Neutrophil (primary cell): ENCODE data around the gene PSMC5.

Source experiments
- H3K27ac ChIP-seq: fragments of 200-600 bp; sonication (generic); 2 replicates; pipeline ENCODE4 v1.5.1; 2016; ENCODE audit warnings: mild to moderate bottlenecking, moderate library complexity
- H3K27me3 ChIP-seq: fragments of 200-600 bp; sonication (generic); 2 replicates; pipeline ENCODE4 v1.6.0; 2016; ENCODE audit warnings: mild to moderate bottlenecking
- H3K36me3 ChIP-seq: fragments of 200-600 bp; sonication (generic); 2 replicates; pipeline ENCODE4 v1.5.1; 2017
- H3K4me1 ChIP-seq, 2 experiments: fragments of 200-600 bp in 1 of 2; sonication (generic) in 1 of 2; 1 replicate in 1 of 2; 2 replicates in 1 of 2; pipeline versions ENCODE4 v1.5.1 to v1.6.1; 2013 to 2016; ENCODE audit warnings: low read depth in 1 of 2, low read length in 1 of 2, mild to moderate bottlenecking in 1 of 2, moderate library complexity in 1 of 2; ENCODE audit not compliant: control insufficient read depth in 1 of 2, insufficient read depth in 1 of 2
- H3K4me3 ChIP-seq, 2 experiments: fragments of 200-600 bp in 1 of 2; sonication (generic) in 1 of 2; 1 replicate in 1 of 2; 2 replicates in 1 of 2; pipeline ENCODE4 v1.5.1; 2013 to 2016; ENCODE audit warnings: low read depth in 1 of 2, low read length in 1 of 2, mild to moderate bottlenecking in 1 of 2, moderate library complexity in 1 of 2
- H3K9me3 ChIP-seq: fragments of 200-600 bp; sonication (generic); 2 replicates; pipeline ENCODE4 v1.5.1; 2016
- TF ChIP-seq, protein P1 (sequence below): fragments of 200-600 bp; sonication (generic); IDR thresholded peaks from 2 replicates; pipeline ENCODE4 v1.5.1; 2016; ENCODE audit warnings: antibody characterized with exemption

Gene PSMC5

DNA sequence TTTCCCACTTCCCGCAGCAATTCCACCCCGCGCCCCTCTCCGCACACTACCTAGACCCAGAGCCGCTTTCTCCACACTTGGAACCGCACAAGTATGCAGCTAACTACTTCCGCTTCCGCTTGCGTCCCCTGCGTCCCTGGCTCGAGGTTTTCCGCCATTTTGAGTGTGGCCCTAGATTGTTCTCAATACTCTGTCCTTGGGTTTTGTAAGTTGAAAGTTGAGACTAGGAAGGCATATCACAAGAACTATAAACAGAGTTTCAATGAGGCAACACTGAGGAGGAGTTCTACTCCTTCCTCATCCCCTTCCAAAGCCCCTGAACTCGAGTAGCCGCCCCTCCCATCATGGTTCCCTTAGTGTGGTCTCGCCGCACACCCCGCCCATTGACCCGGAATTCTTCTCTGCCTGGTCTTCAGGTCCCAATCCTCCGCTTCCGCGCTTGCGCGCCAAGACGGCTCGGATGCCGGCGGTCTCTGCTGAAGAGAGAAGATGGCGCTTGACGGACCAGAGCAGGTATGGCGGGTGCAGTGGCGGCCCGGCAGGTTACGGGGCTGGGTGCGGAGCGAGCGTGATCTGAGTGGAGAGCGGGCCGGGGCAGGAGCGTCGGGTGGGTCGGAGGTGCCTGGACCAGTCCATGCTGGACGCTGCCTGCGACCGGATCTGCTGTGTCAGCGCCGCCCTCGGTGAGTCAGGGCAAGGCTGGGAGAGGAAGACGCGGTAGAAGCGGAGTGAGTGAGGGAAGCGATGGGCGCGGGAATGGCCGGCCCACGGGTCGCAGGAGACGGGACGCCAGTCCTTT, at the start of gene PSMC5, which contains the start of gene FTSJ3:
Gene PSMC5 (plus strand): TSS at position 430 of the 799 bp plus-strand sequence. CDS start 60 bp downstream, at position 490.
Gene FTSJ3 (minus strand): TSS at position 662 of the 799 bp plus-strand sequence. CDS start 761 bp downstream, outside the sequence.
- Histone ChIP-seq H3K36me3 (peaks cover 57% of the 10 kb centered on the region), H3K4me3 (peak within 1 kb of the TSS; percentile 96), H3K27me3 (no peaks in the 10 kb centered on the region), H3K9me3 (no peaks in the 10 kb centered on the region), H3K4me1 (peaks cover 25 to 36% of the 10 kb centered on the region in 2 experiments), H3K27ac (peak within 1 kb of the TSS; percentile 92)
- TF ChIP-seq, protein P1, sequence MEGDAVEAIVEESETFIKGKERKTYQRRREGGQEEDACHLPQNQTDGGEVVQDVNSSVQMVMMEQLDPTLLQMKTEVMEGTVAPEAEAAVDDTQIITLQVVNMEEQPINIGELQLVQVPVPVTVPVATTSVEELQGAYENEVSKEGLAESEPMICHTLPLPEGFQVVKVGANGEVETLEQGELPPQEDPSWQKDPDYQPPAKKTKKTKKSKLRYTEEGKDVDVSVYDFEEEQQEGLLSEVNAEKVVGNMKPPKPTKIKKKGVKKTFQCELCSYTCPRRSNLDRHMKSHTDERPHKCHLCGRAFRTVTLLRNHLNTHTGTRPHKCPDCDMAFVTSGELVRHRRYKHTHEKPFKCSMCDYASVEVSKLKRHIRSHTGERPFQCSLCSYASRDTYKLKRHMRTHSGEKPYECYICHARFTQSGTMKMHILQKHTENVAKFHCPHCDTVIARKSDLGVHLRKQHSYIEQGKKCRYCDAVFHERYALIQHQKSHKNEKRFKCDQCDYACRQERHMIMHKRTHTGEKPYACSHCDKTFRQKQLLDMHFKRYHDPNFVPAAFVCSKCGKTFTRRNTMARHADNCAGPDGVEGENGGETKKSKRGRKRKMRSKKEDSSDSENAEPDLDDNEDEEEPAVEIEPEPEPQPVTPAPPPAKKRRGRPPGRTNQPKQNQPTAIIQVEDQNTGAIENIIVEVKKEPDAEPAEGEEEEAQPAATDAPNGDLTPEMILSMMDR = peak; percentile 57

DNA sequence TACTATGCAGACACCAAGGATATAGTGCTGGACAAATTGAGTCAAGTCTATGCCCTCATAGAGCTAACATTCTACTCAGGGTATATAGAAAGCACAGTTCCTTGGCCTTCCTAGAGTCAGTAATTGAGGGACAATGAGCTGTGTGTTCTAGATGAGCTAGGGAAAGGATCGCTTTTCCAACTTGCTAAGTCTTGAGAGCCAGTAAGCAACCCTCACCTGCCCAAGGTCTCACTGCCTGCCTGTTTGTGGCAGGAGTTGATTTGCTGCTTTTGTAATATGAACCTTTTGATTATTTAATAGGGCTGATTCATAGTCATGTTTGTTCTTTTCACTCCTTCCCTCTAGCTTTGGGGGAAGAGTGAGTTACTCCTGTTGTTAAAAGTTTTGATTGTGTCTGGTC, 46.7 kb upstream of the PSMC5 start:
- Histone ChIP-seq H3K36me3 (peaks cover 9% of the 10 kb centered on the region), H3K4me1 (peaks cover 7 to 8% of the 10 kb centered on the region in 2 experiments), H3K4me3 (no peak overlapping the region), H3K27me3 (no peaks in the 10 kb centered on the region), H3K27ac (no peak overlapping the region), H3K9me3 (no peaks in the 10 kb centered on the region)
- TF ChIP-seq, protein P1 = no peak

DNA sequence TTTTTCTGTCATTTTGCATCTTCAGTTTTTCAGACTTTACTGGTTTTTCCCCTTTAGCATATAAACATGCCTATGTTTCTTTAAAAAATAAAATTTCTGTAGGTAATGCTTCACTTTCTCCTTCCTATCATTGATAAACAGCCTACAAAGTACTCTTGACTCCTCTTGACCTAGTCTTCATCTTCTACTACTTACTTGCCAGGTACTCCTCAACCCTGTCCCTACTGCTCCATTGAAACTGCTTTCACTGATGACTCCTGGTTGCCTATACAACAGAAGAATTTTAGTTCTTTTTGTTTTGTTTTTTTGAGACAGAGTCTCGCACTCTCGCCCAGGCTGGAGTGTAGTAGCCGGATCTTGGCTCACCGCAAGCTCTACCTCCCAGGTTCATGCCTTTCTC, 46.3 kb upstream of the PSMC5 start:
- TF ChIP-seq, protein P1 = no peak
- no peak overlapping the region for H3K4me3 ChIP-seq
- no peak overlapping the region for H3K27ac ChIP-seq
- peaks cover 9% of the 10 kb centered on the region for H3K36me3 ChIP-seq
- H3K4me1 ChIP-seq = peaks cover 3% of the 10 kb centered on the region in 2 experiments
- H3K27me3 ChIP-seq = no peaks in the 10 kb centered on the region
- H3K9me3 ChIP-seq = no peaks in the 10 kb centered on the region

DNA sequence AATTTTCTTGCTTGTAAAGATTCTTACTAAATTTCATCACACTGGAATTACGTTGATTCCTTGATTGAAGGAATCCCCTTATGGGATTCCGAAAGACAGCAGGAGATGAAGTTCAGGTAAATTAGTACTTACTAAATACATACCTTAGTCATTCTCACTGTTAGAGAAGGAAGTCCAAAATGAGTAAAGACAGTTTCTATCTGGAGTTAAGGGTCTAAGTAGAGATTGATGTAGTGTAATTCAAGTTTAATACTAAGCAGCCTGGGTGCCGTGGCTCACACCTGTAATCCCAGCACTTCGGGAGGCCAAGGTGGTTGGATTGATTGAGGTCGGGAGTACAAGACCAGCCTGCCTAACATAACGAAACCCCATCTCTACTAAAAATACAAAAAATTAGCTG, 43.7 kb upstream of the PSMC5 start:
- H3K36me3 ChIP-seq = peaks cover 28% of the 10 kb centered on the region
- TF ChIP-seq, protein P1 = no peak
- no peak overlapping the region for H3K4me3 ChIP-seq
- H3K27ac ChIP-seq = no peak overlapping the region
- no peaks in the 10 kb centered on the region for H3K9me3 ChIP-seq
- no peaks in the 10 kb centered on the region for H3K27me3 ChIP-seq
- no peaks in the 10 kb centered on the region for H3K4me1 ChIP-seq

DNA sequence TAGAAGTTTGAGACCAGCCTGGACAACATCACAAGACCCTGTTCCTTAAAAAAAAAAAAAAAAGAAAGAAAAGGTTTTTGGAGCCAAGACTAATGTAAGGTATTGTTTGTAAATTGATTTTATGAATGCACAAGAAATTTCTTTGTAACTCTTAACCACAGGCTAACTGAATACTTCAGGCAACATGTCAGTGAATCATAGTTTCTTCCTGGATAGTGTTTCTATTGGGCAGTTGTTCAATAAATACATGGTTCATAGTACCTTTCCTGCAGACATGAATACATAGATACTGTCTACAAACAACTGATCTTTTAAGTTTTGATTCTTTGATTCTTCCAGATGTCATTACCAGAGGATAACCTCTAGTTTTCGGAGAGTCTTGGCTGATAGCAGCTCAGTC, 41.7 kb upstream of the PSMC5 start:
- Histone ChIP-seq H3K27me3 (no peaks in the 10 kb centered on the region), H3K36me3 (peaks cover 47% of the 10 kb centered on the region)

More for the DNA sequence above, 41.7 kb upstream of the PSMC5 start:
- no peaks in the 10 kb centered on the region for H3K9me3 ChIP-seq
- no peak overlapping the region for H3K4me3 ChIP-seq
- no peak overlapping the region for H3K27ac ChIP-seq
- TF ChIP-seq, protein P1 = no peak
- no peaks in the 10 kb centered on the region for H3K4me1 ChIP-seq
